Neural progenitor cell (in vitro differentiated cells): ENCODE measurements around the gene NKAIN2. TPM values are rescaled to one million over a fixed set of nuclear protein-coding genes. Genes with fewer than 3 reads are reported as not detected.

Experiments used
- DNase-seq: peaks from one replicate; pipeline ENCODE4 v3.0.0-alpha.2; 2016; ENCODE audit warnings: low spot score
- H2AFZ ChIP-seq: fragments of 200-600 bp; sonication (generic); replicated peaks from 2 replicates; pipeline ENCODE4 v1.6.1; 2016; ENCODE audit warnings: antibody characterized with exemption
- H3F3A ChIP-seq: fragments of 200-600 bp; sonication (generic); 2 replicates; pipeline ENCODE4 v1.6.1; 2016; ENCODE audit warnings: antibody characterized with exemption, low read depth
- H3K27ac ChIP-seq: fragments of 200-600 bp; sonication (generic); 2 replicates; pipeline ENCODE4 v1.5.1; 2016; ENCODE audit warnings: mild to moderate bottlenecking
- H3K27me3 ChIP-seq: fragments of 200-600 bp; sonication (generic); 2 replicates; pipeline ENCODE4 v1.6.1; 2016; ENCODE audit warnings: mild to moderate bottlenecking, moderate library complexity
- H3K36me3 ChIP-seq: fragments of 200-600 bp; sonication (generic); 2 replicates; pipeline ENCODE4 v1.5.1; 2016
- H3K4me1 ChIP-seq: fragments of 200-600 bp; sonication (generic); 2 replicates; pipeline ENCODE4 v1.6.1; 2016; ENCODE audit warnings: mixed run types
- H3K4me2 ChIP-seq: fragments of 200-600 bp; sonication (generic); 2 replicates; pipeline ENCODE4 v1.6.1; 2016
- H3K4me3 ChIP-seq: fragments of 200-600 bp; sonication (generic); 2 replicates; pipeline ENCODE4 v1.5.1; 2016
- H3K79me2 ChIP-seq: fragments of 200-600 bp; sonication (generic); 2 replicates; pipeline ENCODE4 v1.6.1; 2016; ENCODE audit warnings: low read depth
- H3K9ac ChIP-seq: fragments of 200-600 bp; sonication (generic); 2 replicates; pipeline ENCODE4 v1.6.1; 2016
- H3K9me3 ChIP-seq: fragments of 200-600 bp; sonication (generic); 2 replicates; pipeline ENCODE4 v1.5.1; 2016; ENCODE audit warnings: low read depth
- H4K20me1 ChIP-seq: fragments of 200-600 bp; sonication (generic); 2 replicates; pipeline ENCODE4 v1.6.1; 2016; ENCODE audit warnings: low read depth
- H3K27ac Mint-ChIP-seq: 3 replicates; pipeline ENCODE4 v1.8.0; 2021; ENCODE audit warnings: mixed read lengths
- H3K27me3 Mint-ChIP-seq: 2 replicates; pipeline ENCODE4 v1.8.0; 2022; ENCODE audit warnings: low read depth, mild to moderate bottlenecking, inconsistent platforms, moderate library complexity, mixed read lengths; ENCODE audit not compliant: insufficient read depth
- H3K36me3 Mint-ChIP-seq: 3 replicates; pipeline ENCODE4 v1.8.0; 2021; ENCODE audit warnings: mixed read lengths
- H3K4me1 Mint-ChIP-seq: 3 replicates; pipeline ENCODE4 v1.8.0; 2021; ENCODE audit warnings: mixed read lengths
- H3K4me3 Mint-ChIP-seq: 3 replicates; pipeline ENCODE4 v1.8.0; 2021; ENCODE audit warnings: mild to moderate bottlenecking, moderate library complexity, mixed read lengths
- H3K9me3 Mint-ChIP-seq: 3 replicates; pipeline ENCODE4 v1.8.0; 2020; ENCODE audit warnings: mixed read lengths
- CTCF ChIP-seq: fragments of 200-600 bp; sonication (generic); IDR thresholded peaks from 2 replicates; pipeline ENCODE4 v1.5.1; 2017; ENCODE audit warnings: antibody characterized with exemption, mild to moderate bottlenecking
- EZH2 ChIP-seq: fragments of 200-600 bp; sonication (generic); IDR thresholded peaks from 2 replicates; pipeline ENCODE4 v1.6.1; 2017; ENCODE audit warnings: antibody characterized with exemption, mild to moderate bottlenecking, moderate library complexity
- EZH2phosphoT487 ChIP-seq: fragments of 200-600 bp; sonication (generic); IDR thresholded peaks from 2 replicates; pipeline ENCODE4 v1.6.1; 2017; ENCODE audit warnings: antibody characterized with exemption
- total RNA-seq: library from RNA; depleted of rRNA; stranded (reverse); fragments of >200 nt; gene quantifications from 2 replicates; pipeline ENCODE4 v1.2.3, GENCODE V29; 2015; ENCODE audit warnings: low replicate concordance

Gene NKAIN2
- total RNA-seq, 1 donor from 2014 or later: 0.45 TPM

GRCh38 chr6:124742971-124743370, 939.3 kb downstream of the NKAIN2 start:
- no peak overlapping the region for H3K27ac Mint-ChIP-seq
- H3K4me1 Mint-ChIP-seq: no peaks in the 10 kb centered on the region
- Histone ChIP-seq H3K36me3 (no peaks in the 10 kb centered on the region), H4K20me1 (no peaks in the 10 kb centered on the region), H2AFZ (no peak overlapping the region), H3F3A (no peaks in the 10 kb centered on the region), H3K4me1 (no peaks in the 10 kb centered on the region), H3K4me2 (no peak overlapping the region), H3K27me3 (no peaks in the 10 kb centered on the region), H3K4me3 (no peak overlapping the region), H3K9ac (no peak overlapping the region), H3K27ac (no peak overlapping the region), H3K9me3 (no peaks in the 10 kb centered on the region), H3K79me2 (no peaks in the 10 kb centered on the region)
- H3K4me3 Mint-ChIP-seq: no peak overlapping the region
- H3K27me3 Mint-ChIP-seq: no peaks in the 10 kb centered on the region
- no peaks in the 10 kb centered on the region for H3K36me3 Mint-ChIP-seq
- DNase-seq: no peak
- TF ChIP-seq EZH2 (no peak), EZH2phosphoT487 (no peak), CTCF (no peak)
- no peaks in the 10 kb centered on the region for H3K9me3 Mint-ChIP-seq

GRCh38 chr6:124743420-124743819, 939.8 kb downstream of the NKAIN2 start:
- Histone ChIP-seq H3K36me3 (no peaks in the 10 kb centered on the region), H3F3A (no peaks in the 10 kb centered on the region), H3K9me3 (no peaks in the 10 kb centered on the region), H2AFZ (no peak overlapping the region), H3K4me1 (no peaks in the 10 kb centered on the region), H3K9ac (no peak overlapping the region), H3K79me2 (no peaks in the 10 kb centered on the region), H3K4me3 (no peak overlapping the region), H3K4me2 (no peak overlapping the region), H4K20me1 (no peaks in the 10 kb centered on the region), H3K27ac (no peak overlapping the region), H3K27me3 (no peaks in the 10 kb centered on the region)
- Mint-ChIP-seq H3K36me3 (no peaks in the 10 kb centered on the region), H3K27ac (no peak overlapping the region), H3K4me1 (no peaks in the 10 kb centered on the region), H3K4me3 (no peak overlapping the region), H3K27me3 (no peaks in the 10 kb centered on the region), H3K9me3 (no peaks in the 10 kb centered on the region)
- DNase-seq: no peak
- no peak for TF ChIP-seq CTCF
- no peak for TF ChIP-seq EZH2
- TF ChIP-seq EZH2phosphoT487: no peak

- Mint-ChIP-seq H3K36me3 (no peaks in the 10 kb centered on the region), H3K4me1 (no peaks in the 10 kb centered on the region), H3K9me3 (no peaks in the 10 kb centered on the region), H3K27ac (no peak overlapping the region), H3K4me3 (no peak overlapping the region), H3K27me3 (no peaks in the 10 kb centered on the region)
- Histone ChIP-seq H3K4me2 (no peak overlapping the region), H3K4me3 (no peak overlapping the region), H3K4me1 (no peaks in the 10 kb centered on the region), H3K36me3 (no peaks in the 10 kb centered on the region), H3K9ac (no peak overlapping the region), H3K9me3 (no peaks in the 10 kb centered on the region), H3K27ac (no peak overlapping the region), H2AFZ (no peak overlapping the region), H4K20me1 (no peaks in the 10 kb centered on the region), H3K27me3 (no peaks in the 10 kb centered on the region), H3K79me2 (no peaks in the 10 kb centered on the region), H3F3A (no peaks in the 10 kb centered on the region)
- TF ChIP-seq EZH2: no peak
- no peak for TF ChIP-seq CTCF
- TF ChIP-seq EZH2phosphoT487: no peak
- no peak for DNase-seq
Measured at GRCh38 chr6:124747349-124747748, 943.7 kb downstream of the NKAIN2 start.
